Stimulated activated CD4-positive, alpha-beta T cell treated with anti-CD3 and anti-CD28 coated beads, Interleukin-1b, Interleukin-23, amount 100 ng/mL, for 24 hours (primary cell): ENCODE measurements around the gene SIL1.

Experiments used
- DNase-seq, 4 experiments: peaks; one replicate each; pipeline ENCODE4 v3.0.0-alpha.2; 2020; ENCODE audit warnings: low read depth in 4 of 4, low spot score in 1 of 4

Gene SIL1

DNA sequence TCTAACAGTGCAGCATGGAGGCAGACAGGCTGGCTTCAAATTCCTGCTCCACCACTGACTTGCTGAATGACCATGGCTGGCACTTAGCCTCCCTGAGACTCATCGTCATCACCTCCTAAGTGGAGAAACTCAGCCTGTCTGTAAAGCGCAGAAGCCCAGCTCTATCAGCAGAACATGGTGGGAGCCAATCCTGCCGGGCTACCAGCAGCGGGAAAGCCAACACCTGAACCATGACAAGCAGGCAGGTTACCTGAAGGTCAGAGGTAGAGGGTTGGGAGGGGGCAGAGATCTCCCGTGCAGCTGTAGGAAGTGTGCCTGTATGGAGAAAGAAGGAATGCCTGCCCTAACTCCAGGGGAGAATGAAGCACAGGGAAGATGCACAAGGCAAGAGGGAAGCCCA lies 250.4 kb downstream of the SIL1 start:
- DNase-seq, result no peak

DNA sequence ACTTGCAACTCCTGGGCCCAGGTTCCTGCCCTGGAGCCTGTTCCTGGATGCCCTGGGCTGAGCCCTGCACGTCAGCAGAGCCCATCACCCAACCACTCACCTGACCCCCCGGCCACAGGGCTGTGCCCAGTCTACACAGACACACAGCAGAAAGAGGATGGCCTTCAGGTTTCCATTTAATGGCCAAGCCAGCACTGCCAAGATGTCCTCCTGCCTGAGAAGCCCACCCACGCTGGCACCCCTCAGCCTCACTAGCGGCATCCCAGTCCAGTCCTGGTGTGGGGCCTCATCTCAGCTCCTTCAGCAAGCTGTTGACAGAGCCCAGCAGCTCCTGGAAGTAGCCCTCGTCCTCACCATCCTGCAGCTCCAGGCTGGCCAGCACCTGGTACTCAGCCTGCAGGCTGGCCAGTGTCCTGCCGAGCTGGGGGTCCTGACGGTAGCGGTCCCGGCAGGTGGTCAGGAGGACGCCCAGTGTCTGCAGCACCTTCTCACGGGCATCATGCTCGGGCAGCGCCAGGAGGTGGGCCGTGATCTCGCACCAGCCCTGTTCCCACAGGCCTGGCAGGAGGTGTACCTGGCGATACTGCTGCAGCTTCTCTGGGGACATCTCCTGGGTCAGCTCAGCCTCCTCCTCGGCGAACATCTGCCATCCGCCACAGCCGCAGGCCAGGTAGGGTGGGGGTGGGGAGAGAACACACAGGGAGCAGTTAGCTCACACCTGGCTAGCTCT lies 251.2 kb downstream of the SIL1 start:
- no peak for DNase-seq

DNA sequence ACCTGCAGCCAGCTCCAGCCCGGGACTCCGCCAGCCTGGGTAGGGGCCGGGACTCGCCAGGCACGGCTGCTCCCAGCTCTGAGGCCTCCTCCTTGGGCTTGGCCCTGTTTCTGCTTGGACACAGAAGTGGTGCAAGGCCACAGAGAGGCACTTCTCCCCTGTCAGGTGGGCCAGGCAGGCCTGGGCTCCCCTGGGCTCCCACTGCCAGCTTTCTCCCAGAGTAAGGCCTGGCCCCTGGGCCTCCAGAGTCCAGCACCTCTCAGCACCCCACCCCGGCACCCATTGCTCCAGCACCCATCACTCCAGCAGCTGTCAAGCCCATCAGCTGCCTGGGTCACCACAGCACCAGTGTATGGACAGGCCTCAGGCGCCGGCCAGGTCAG lies 251.9 kb downstream of the SIL1 start:
- DNase-seq, result no peak

DNA sequence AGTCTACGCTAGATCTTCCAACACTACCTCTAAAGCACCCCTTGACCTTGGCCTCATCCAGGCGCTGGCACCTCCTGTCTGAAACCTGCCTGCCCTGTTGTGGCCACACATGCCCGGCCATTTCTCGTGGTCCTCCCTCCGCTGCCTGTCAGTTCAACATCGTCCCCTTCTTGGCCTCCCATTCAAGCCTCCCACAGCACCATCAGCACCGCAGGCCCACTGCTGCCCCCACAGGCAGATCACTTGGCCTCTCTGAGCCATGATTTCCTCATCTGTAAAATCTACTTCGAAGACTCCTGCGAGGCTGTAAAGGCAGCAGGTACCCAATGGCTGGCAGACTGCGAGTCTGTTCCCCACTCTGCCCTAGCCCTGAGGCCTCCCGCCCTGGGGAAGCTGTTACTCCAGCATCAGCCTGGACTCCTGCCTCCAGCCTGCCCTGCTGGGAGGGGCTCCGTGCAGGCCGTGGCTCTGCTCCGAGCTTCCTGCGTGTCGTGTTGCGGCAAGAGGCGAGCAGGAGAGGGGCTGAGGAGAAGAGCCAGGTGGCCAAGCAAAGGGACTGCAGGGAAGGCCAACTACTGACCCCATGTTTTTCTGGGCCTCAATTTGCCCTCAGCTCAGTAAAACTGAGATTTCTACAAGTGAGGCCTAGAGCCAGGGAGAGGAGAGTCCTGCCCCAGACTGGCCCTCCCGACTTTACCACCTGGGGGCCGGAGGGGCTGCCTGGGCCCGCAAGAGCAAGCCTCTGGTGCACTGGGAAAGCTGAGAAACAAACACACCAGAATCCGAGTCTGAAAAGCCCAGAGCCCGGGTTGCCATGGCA lies 252.5 kb downstream of the SIL1 start:
- DNase-seq, result no peak

DNA sequence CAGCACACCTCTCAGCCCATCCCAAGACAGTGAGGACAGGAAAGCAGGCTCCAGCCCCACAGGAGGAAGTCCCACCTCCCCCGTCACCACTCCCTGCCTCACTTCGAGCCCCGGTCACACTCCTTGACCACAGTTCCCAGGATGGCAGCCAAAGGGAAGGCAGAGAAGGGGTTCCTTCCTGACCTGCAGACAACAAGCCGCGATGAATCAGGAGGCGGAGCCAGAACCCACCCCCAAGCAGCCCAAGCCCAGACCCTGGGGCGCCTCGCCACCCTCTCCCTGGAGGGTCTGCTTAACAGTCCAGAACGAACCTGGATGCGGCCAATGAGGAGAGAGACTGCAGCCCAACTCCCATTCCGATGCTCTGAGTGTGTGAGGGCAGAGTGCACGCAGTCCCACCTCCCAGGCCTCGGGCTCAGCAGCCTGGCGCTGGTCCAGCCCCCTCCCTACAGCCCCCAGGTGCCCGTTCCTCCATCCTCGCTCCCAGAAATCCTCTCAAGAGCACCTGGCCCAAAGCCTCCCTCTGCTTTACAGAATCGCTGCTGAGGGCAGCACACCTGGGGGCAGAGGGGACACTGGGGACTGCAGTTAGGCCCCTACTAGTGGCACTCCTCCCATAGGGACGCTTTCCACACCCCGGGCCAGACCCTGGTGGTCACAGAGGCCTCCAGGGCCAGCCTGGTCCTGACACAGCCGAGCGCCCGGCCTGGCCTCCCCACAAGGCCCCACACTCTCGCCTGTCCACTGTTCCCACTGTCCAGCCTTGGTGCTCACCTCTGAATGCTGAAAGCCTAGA lies 253.4 kb downstream of the SIL1 start:
- DNase-seq, result no peak

DNA sequence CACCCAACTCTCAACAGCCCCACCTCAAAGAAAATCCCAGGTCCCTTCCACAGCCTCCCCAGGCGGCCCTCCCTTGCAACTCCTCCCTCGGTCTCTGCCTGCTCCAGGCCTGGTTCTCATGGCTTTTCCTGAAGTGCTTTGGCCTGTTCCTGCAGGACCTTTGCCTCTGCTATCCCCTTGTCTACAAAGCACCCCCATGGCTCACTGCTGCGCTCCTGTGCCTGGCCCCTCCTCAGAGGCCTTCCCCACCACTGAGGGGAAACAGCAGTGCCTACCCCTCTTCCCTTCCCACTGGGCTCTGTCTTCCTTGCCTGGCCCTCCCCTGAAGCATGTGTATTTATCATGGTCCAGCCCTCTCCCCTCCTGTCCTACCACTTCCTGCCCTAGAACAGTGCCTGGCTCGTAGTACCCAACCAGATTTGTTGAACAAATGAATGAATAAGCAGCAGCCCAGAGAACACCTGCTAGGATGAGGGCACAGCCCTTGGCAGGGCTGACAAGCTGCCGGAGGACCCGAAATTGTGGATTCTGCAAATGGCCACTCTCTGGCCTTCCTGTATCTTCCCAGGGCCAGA lies 254.5 kb downstream of the SIL1 start:
- no peak for DNase-seq

DNA sequence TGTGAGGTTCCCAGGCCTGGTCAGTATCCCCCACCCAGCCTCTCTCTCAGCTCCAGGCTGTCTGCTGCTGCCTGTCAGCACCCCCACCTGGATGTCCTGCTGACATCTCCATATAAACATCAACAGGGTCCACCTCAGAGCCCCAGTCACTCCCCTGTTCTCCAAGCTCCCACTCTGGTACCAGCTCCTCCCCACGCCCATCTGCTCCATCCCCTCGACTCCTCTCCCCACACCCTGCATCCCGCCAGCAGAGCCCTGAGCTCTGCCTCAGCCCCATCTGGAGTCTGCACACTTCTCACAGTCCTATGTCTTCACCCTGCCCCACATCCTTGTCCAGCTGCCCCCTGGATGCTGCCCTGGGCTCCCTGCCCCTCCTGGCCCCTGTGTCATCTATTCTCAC lies 255.3 kb downstream of the SIL1 start:
- no peak for DNase-seq

DNA sequence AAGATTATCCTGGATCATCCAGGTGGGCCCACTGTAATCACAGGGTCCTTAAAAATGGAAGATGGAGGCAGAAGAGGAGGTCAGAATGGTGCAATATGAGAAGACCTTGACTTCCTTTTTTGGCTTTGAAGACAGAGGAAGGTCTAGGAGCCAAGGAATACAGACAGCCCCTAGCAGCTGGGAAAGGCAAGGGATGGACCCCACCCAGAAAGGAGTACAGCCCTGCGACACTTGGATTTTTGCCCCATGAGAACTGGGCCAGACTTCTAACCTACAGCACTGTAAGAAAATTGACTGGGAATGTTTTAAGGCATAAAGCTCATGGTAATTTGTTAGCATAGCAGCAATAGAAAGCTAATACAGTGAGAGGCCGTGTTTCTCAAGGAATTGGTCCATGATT lies 256.1 kb downstream of the SIL1 start:
- DNase-seq, result no peak

DNA sequence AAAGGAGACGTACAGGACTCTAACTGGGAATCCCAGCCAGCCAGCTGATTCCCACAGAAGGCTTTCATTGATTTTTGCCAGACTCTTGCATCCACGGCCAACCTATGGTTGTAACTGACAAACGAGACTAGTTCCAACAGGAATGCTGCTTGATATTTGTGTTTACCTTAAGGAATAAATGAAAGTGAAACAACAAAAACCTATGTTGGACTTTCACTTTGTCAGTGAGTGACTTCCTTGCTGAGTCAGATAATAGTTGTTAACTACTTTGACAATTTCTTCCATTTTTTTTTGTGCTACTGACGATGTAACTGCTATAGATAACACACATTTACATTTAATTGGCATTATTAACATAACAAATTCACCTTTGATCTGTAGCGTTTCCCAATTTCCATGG lies 259.6 kb downstream of the SIL1 start:
- no peak for DNase-seq

DNA sequence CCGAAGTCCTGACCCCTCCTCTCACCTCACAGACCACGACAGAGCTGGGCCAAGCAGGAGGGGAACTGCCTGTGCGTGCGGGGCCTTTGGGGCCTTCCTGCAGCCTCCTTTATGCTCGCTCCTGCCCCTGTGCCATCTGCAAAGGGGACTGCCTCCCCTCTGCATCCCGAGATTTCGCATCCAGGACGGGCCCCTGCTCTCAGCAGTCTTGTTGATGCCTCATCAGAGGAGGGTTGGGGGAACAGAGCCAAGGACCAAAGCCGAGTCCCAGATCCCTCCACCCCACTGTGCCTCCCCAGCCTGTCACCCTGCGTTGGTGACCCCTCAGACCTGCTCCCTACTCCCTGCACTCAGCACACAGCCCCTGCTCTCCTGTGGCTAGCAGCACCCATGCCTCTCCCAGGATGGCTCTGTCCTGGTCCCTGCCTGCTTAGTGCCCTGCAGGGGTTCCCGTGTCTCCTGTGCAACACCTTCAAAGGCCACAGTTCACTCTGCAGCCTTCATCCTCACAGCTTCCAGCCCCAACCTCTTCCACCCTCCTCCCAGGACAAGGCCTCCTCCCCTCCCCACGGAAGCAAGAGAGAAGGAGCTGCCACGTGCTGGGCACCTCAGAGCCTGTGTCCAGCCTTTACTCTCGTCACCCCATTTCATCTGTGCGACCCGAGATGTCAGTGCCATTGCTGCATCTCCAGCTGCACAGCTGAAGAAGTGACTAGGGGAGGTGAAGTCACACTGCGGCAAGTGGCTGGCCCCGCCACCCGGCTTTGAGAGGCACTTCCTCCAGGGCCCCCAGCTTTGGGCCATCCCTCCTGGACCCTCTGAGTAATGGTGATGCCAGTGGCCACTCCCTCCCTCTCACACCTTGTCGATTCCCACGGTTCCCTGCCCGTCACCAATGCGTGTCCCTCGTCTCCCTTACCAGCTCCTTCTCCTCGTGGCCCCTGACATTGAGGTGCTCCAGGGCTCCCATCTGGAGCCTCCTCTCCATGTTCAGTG lies 260.5 kb downstream of the SIL1 start:
- DNase-seq, result no peak

DNA sequence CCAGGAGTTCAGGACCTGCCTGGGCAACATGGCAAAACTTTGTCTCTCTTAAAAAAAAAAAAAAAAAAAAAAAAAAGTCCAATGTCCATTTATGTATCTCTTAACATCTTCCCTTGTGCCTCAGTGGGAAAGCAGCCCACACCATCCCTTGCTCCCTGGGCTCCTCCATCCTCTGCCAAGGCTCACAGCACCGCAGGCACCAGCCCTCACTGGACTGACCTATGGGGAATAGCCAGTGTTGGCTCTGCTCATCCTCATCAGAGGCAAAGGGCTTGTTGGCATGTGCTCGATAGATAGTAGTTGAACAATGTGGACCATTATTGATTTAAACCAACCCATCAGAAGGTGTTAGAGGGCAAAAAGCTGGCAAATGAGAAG lies 261.2 kb downstream of the SIL1 start:
- DNase-seq, result no peak

DNA sequence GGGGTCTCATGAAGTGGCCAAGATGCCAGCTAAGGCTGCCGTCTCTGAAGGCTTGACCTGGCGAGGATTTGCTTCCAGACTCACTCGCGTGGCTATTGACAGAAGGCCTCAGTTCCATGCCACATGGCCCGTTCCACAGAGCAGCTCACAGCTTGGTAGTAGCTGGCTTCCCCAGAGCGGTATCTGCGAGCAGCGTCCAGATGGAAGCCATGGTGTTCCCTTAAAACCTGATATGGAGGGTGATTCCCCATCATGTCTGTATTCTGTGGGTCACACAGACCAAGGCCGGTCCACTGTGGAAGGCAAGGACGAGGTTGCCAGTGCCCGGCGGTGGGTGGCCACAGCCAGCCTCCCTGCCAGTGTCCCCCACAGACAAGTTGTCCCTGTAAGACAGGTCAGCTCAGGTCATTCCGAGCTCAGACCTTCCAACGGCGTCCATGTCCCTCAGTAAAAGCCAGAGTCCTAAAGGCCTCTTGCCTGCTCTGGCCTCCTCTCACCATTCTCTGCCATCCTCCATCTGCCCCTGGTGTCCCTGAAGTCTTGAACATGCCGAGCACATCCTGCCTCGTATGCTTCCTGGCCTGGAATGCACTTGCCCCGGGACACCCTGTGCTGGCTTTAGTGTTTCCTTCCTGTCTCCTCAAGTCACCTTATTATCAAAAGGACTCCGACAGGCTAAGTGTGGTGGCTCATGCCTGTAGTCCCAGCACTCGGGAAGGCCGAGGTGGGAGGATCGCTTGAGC lies 261.8 kb downstream of the SIL1 start:
- DNase-seq, result no peak

DNA sequence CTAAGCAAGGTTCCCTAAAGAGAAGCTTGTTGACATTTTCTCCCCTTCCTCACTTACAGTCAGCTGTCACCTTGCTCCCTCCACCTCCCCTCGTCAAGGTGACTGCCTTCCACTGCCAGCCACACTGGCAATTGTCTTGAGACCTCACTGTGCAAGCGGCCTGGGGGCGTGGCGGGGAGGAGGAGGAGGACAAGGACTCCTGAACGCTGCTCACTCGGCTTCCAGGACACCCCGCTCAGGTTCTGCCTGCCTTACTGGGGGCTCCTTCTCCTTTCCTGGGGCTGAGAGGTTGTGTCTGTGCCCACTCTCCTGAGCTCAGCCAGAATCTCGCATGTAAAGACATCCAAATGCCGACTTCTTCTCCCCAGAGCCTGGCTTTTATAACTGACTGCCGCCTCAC lies 262.7 kb downstream of the SIL1 start:
- DNase-seq, result no peak

DNA sequence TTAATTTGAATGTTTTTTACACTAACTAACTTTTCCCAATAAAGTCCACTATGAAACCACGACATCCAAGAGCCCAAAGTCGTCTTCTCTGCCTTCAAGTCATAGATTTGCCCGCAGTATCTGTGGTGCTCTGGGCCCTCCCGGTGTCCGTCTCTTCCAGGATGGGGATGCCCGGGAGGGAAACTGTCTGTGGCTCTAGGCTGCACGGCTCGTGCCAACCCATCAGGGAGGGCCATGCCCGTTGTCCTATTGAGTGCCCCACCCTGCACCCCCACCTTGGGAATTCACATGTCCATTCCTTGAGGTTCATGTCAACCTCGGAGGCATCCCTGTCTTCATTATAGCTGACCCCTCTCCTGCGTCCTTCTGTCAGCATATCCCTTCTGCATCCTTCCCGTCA lies 263.2 kb downstream of the SIL1 start:
- DNase-seq, result no peak

DNA sequence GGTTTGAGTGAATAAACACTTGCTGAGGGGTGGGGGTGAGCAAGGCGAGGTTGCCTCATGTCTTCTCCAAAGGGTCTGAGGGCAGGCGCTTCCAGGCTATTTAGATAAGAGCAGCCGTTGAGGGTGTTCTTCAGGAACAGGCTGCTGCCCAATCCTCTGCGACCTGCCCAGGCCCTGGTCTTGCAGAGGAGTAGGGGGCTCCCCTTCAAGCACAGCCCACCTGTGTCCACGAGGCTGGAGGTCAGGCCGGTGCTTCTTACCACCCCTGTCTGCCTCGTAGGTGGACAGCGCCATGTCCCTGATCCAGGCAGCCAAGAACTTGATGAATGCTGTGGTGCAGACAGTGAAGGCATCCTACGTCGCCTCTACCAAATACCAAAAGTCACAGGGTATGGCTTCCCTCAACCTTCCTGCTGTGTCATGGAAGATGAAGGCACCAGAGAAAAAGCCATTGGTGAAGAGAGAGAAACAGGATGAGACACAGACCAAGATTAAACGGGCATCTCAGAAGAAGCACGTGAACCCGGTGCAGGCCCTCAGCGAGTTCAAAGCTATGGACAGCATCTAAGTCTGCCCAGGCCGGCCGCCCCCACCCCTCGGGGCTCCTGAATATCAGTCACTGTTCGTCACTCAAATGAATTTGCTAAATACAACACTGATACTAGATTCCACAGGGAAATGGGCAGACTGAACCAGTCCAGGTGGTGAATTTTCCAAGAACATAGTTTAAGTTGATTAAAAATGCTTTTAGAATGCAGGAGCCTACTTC lies 264.5 kb downstream of the SIL1 start:
- DNase-seq, result no peak

DNA sequence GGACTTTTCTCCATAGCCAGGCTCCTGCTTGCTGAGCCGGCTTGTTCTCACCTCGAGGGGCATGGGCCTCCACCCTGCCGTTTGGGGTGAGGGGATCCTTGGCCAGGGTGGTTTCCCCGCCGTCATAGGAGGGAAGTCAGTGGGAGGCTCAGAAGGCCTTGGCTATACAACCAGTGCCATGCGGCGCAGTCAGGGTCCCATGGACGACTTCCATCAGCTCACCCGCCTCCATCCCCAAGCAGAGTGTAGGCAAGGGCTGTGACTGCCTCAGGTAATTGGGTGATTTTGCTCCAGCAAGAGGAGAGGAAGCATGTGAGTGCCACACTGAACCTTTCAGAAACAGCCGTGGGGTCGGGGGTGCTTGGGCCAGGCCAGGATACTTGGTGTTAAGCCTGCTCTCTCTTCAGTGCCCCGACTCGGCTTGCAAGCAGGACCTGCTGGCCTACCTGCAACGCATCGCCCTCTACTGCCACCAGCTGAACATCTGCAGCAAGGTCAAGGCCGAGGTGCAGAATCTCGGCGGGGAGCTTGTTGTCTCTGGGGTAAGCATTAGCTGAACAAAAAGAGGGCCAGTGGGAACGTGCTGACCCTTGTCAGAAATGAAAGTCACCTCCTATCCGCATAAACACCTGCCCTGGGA lies 265.9 kb downstream of the SIL1 start:
- DNase-seq, result no peak

DNA sequence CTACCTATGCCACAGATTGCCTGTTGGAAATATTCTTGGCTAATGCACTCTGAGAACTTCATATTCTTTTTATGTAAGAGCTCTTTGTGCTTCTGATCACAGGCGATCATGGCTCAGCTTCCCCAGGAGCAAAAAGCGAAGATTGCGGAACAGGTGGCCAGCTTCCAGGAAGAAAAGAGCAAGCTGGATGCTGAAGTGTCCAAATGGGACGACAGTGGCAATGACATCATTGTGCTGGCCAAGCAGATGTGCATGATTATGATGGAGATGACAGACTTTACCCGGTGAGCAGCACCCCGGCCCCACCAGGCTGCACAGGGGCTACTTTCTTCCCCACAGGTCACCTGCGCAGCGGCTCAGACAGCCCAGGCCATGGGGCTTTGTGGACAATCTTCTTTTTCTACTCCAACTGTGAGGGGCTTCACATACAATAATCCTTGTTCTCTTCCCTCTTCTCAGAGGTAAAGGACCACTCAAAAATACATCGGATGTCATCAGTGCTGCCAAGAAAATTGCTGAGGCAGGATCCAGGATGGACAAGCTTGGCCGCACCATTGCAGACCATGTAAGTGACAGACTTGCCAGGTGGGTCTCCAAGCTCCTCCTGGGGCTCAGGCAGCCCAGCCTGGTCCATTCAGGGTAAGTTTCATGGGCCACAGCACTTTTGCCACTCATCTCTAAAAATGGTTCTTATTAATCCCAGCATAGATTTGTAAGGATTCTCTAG lies 267.6 kb downstream of the SIL1 start:
- DNase-seq, result no peak

DNA sequence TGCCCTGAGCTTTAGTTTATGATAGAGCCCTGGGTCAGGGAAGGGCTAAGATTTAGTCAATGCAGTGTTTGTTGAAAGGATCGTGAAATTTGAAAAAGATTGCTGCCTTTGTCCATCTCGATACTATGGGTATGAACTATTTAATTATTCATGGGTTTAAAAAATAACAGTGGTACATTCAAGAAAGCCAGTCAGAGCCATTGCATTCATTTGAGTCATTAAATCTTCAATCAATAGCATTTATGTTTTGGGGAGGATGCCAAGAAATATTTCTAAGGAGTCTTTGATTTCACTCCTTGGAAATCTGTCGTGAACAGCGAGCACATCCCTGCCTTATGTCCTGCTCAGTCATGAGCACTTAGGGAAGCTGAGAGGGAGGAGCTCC lies 268.6 kb downstream of the SIL1 start:
- DNase-seq, result no peak
